Middle frontal gyrus (tissue), 1 donor: ENCODE results near the gene RBP3.

ENCODE experiments used
- DNase-seq: peaks from one replicate; pipeline ENCODE4 v3.0.0-alpha.2; 2015; ENCODE audit warnings: low spot score; ENCODE audit errors: extremely low spot score

The RBP3 gene

DNA sequence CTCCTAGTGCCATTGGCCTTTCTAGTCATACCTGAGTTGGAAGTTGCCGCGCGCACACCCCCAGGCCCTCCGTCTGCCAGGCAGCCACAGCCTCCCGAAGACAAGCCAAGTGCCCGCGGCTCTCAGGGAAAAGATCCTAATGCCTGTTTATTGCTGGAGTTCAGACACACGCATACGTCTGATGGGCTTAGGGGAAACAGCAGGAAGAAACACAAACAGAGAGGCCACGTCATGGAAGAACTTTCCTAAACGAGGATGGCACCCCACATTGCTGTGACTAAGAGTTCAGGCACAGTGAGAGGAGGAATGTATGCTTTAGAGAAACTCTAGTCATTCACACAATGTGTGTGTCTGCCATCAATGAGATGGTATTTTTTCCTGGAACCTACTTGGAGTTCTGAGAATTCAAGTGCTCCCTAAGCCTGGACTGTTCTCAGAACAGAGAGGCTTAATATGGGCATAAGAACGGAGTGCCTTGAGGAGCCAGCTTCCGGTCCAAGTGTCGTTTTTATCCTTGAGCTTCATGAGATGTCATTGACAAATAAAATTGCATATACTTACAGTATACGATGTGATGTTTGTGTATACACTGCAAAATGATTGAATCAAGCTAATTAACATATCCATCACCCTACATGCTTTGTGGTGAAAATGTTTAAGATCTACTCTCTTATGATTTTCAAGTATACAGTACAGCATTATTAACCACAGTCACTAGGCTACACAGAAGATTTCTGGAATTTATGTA lies 11.6 kb upstream of the RBP3 start:
- DNase-seq = no peak

GRCh38 chr10:47337310-47337709 lies 10.9 kb upstream of the RBP3 start:
- DNase-seq = no peak

DNA sequence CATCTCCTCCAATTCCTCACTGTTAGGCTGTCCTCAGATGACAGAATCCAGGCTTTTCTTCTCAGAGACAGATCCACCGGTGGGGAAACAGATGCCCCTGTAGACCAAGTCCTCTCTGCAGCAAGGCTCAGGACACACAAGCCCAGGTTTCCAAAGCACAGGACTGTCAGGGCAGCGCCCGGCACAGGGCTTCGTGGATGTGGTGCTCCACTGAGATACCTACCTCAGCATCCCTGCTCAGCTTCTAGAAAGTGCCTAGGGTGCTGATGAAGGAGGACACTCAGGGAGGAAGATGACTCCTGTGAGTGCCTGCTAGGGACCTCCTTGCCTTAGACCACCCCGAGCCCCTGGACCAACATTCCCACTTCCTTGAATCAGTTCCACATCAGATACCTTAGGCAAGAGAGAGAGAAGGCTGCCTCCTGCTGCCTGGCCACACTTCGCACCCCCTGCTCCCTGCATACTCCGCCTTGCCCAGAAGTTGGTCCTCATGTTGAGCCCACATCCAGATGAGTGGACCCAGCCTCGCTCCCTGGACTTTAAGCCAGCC lies 8.9 kb upstream of the RBP3 start:
- DNase-seq = no peak

GRCh38 chr10:47339759-47340607 lies 8.2 kb upstream of the RBP3 start:
- DNase-seq = no peak

GRCh38 chr10:47340608-47341170 lies 7.5 kb upstream of the RBP3 start:
- DNase-seq = no peak

DNA sequence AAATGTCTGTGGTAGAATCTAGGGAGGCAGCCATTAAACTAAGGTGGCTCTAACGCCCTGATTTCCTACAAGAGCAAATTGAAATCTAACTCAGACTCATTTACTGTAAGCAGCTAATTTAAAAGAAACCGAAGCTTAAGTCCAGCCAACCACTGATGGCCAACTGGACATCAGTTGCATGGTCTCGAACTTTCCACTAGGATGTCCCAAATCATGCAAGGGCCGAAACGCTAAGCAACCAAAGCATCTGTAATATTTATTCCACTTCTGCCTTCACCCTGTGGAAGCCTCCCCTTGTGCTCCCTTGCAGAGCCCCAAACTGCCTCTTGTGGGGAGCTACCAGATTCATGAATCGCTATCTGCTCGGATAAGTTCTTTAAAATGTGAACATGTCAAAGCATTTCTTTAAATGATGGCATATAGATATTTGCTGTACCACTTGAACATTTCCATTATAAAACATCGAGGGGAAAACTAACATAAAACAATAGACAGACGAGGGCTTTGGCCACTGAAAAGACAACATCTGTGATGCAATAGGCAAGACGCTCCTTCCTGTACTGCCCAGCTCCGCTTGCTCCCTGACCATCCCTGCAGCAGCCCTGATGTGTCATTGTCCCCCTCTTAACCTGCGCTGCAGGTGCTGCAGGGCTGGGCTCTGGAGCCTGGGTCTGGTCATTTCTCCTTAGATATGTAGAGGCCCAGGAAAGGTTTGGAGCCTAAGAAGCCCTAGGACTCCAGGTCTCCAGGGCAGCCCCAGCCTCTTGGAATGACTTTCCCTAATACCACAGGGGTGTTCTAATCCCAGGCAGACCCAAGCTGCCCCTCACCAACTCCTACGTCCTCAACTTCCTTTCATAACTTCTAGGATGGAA lies 2.9 kb upstream of the RBP3 start:
- DNase-seq = no peak

DNA sequence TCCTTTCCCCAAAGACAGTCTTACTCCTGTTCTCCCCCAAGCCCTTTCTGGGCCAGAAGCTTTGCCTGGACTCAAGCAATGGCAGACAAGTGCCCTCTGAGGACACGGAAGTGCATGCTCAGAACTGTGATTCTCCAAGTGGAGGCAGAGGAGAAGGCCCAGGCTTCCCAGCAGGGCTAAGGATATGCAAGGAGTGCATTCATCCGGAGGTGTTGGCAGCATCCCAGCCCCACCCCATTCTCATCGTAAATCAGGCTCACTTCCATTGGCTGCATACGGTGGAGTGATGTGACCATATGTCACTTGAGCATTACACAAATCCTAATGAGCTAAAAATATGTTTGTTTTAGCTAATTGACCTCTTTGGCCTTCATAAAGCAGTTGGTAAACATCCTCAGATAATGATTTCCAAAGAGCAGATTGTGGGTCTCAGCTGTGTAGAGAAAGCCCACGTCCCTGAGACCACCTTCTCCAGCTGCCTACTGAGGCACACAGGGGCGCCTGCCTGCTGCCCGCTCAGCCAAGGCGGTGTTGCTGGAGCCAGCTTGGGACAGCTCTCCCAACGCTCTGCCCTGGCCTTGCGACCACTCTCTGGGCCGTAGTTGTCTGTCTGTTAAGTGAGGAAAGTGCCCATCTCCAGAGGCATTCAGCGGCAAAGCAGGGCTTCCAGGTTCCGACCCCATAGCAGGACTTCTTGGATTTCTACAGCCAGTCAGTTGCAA lies 1.4 kb upstream of the RBP3 start:
- DNase-seq = no peak

DNA sequence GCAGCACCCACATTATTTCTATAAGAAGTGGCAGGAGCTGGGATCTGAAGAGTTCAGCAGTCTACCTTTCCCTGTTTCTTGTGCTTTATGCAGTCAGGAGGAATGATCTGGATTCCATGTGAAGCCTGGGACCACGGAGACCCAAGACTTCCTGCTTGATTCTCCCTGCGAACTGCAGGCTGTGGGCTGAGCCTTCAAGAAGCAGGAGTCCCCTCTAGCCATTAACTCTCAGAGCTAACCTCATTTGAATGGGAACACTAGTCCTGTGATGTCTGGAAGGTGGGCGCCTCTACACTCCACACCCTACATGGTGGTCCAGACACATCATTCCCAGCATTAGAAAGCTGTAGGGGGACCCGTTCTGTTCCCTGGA lies 874 bp upstream of the RBP3 start:
- no peak for DNase-seq

- no peak for DNase-seq
Observed at GRCh38 chr10:47348661-47349470, 703 bp downstream of the RBP3 start.

DNA sequence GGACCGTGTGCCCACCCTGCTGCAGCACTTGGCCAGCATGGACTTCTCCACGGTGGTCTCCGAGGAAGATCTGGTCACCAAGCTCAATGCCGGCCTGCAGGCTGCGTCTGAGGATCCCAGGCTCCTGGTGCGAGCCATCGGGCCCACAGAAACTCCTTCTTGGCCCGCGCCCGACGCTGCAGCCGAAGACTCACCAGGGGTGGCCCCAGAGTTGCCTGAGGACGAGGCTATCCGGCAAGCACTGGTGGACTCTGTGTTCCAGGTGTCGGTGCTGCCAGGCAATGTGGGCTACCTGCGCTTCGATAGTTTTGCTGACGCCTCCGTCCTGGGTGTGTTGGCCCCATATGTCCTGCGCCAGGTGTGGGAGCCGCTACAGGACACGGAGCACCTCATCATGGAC lies 1.4 kb downstream of the RBP3 start:
- no peak for DNase-seq

- no peak for DNase-seq
Observed at GRCh38 chr10:47349941-47350371, 1.8 kb downstream of the RBP3 start.

DNA sequence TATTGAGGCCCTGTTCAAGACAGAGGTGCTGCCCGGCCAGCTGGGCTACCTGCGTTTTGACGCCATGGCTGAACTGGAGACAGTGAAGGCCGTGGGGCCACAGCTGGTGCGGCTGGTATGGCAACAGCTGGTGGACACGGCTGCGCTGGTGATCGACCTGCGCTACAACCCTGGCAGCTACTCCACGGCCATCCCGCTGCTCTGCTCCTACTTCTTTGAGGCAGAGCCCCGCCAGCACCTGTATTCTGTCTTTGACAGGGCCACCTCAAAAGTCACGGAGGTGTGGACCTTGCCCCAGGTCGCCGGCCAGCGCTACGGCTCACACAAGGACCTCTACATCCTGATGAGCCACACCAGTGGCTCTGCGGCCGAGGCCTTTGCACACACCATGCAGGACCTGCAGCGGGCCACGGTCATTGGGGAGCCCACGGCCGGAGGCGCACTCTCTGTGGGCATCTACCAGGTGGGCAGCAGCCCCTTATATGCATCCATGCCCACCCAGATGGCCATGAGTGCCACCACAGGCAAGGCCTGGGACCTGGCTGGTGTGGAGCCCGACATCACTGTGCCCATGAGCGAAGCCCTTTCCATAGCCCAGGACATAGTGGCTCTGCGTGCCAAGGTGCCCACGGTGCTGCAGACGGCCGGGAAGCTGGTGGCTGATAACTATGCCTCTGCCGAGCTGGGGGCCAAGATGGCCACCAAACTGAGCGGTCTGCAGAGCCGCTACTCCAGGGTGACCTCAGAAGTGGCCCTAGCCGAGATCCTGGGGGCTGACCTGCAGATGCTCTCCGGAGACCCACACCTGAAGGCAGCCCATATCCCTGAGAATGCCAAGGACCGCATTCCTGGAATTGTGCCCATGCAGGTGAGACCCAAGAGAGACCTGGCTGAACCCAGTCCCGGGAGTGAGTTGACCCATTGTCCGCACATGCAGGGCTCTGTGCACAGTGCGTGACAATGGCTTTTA lies 2.8 kb downstream of the RBP3 start:
- no peak for DNase-seq

- DNase-seq = no peak
Observed at GRCh38 chr10:47351899-47352815, 4.0 kb downstream of the RBP3 start.

- DNase-seq = no peak
Observed at GRCh38 chr10:47353351-47353750, 5.2 kb downstream of the RBP3 start.

DNA sequence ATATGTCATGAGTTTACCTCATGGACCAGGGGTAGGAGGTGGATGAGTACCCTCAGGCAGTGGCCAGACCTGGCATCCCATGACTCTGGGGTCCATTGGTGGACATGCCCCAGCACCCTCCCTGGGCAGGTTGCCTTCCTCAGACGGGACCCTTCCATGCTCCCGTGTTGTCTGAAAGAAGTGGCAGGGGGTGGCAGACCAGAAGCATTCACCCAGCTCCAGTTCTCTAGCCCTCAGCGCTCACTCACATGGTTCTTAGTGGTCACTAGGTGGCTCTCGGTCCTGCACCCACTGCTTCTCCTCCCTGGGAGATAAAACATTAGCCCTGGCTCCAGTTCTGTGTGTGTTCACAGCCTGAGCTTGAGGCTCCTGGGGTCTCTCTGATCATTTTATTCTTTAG lies 6.0 kb downstream of the RBP3 start:
- DNase-seq = no peak

DNA sequence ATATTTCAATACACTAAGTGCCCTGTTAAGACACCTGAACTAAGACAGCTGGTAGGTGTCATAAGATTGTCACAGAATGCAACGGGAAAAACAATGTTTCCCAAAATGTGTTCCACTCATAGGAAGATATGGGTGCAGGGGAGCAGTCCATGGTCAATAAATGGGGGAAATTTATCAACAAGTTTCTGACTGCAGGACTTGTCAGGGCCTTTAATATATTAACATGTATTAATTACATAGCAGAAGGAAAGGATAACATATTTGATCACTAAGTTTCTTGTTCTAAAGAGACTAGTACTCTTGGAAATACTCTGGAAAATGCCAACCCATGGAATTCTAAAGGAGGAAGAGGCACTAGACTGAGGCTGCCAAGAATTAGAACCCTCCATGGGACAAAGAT lies 6.7 kb downstream of the RBP3 start:
- DNase-seq = no peak

- no peak for DNase-seq
Observed at GRCh38 chr10:47356708-47357107, 8.5 kb downstream of the RBP3 start.
